GM12891 (cell line): ENCODE measurements around the gene C10orf90.

ENCODE experiments used
- PAX5 ChIP-seq: IDR thresholded peaks from 2 replicates; pipeline ENCODE4 v1.6.1; 2011; ENCODE audit warnings: low read length, moderate library complexity, mild to moderate bottlenecking; ENCODE audit not compliant: insufficient read depth, severe bottlenecking
- POLR2A ChIP-seq: IDR thresholded peaks from 2 replicates; pipeline ENCODE4 v1.6.1; 2011; ENCODE audit warnings: low read depth, low read length, control low read depth
- POLR2AphosphoS5 ChIP-seq: IDR thresholded peaks from 2 replicates; pipeline ENCODE4 v1.6.1; 2011; ENCODE audit warnings: low read depth, low read length, control low read depth
- TAF1 ChIP-seq: IDR thresholded peaks from 2 replicates; pipeline ENCODE4 v1.6.1; 2011; ENCODE audit warnings: low read depth, low read length, control low read depth

DNA sequence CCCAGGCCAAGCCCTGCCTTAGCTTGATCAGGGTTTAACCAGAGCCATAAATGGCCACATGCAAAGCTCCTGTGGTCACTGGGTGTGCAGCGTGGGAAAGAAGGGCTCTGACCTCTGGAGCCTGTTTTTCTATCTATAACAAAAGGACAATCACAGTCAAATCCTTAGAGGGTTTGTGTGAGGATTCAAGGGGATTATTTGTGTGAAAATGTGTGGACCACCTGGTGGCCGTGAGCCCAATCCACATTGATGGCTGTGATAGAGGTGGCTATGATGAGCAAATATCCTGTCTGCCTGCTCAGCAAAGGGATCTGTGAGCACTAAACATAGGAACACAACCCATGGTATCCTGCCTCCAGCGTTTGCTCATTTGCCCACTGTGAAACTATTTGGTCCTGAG lies 107.1 kb downstream of the C10orf90 start:
- TF ChIP-seq POLR2A = no peak
- TF ChIP-seq POLR2AphosphoS5 = no peak
- no peak for TF ChIP-seq TAF1
- TF ChIP-seq PAX5 = no peak
